GM12864 (cell line): ENCODE measurements around the gene MORC1.
"Not testable (repeated sequence)": the region's sequence is repeated elsewhere in the genome, so short reads cannot be mapped to it uniquely, and the experiment has no call there.

Experiments used
- DNase-seq: peaks from one replicate; pipeline ENCODE4 v3.0.0-alpha.2; 2011; ENCODE audit warnings: low read depth
- H3K4me3 ChIP-seq: 2 replicates; pipeline ENCODE4 v1.5.1; 2011; ENCODE audit warnings: mild to moderate bottlenecking, low read depth, low read length, control low read depth
- CTCF ChIP-seq: IDR thresholded peaks from 2 replicates; pipeline ENCODE4 v1.5.1; 2011; ENCODE audit warnings: low read depth, mild to moderate bottlenecking, moderate library complexity, low read length, control low read depth, inconsistent platforms; ENCODE audit errors: missing control alignments

The MORC1 gene

DNA sequence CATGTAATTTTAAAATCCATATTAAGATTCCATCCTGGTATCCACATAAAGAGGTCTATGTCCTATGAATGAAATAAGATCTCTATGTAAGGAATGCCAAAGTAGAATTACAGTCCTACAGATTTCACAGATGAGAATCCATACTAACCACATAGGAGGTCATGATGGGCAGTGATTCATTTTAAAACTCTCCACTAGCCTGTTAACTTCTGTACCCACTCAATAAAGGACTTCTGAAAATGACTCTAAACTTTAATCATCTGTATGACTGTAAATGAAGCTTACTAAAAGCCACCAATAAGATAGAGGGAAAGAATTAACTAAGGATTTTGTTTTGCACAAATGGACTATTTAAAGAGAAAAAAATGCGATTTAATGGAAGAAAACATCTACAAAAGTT lies 28.7 kb downstream of the MORC1 start:
- DNase-seq, result no peak
- H3K4me3 ChIP-seq, result no peak overlapping the region
- no peak for TF ChIP-seq CTCF

- peak; percentile 77 for TF ChIP-seq CTCF
- peak; percentile 68 for DNase-seq
- no peak overlapping the region for H3K4me3 ChIP-seq
These were observed 36.0 kb downstream of the MORC1 start for GRCh38 chr3:109081746-109082510.

- not testable (repeated sequence) for H3K4me3 ChIP-seq, DNase-seq
These were observed 37.8 kb downstream of the MORC1 start for GRCh38 chr3:109080090-109080489.

- no peak for DNase-seq
- H3K4me3 ChIP-seq, result no peak overlapping the region
- no peak for TF ChIP-seq CTCF
These were observed 44.8 kb downstream of the MORC1 start for GRCh38 chr3:109073116-109073515.

DNA sequence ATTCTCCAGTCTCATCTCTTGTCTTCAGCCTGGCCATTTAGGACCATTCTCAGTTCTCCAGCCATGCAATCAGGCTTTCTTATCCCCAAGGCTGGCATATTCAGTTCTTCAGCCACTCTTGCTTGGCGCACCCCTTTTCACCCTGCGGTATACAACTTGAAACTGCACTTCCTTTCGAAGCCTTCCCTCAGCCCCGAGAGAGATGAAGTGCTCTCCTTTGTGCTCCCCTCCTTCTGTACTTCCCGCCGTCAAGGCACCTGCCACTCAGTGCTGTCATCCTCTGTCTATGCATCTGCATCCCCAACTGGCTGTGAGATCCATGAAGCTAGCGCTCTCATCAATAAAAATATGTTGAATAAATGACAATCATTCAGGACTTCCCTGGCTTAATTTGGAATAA lies 45.7 kb downstream of the MORC1 start:
- TF ChIP-seq CTCF, result no peak
- no peak overlapping the region for H3K4me3 ChIP-seq
- no peak for DNase-seq

DNA sequence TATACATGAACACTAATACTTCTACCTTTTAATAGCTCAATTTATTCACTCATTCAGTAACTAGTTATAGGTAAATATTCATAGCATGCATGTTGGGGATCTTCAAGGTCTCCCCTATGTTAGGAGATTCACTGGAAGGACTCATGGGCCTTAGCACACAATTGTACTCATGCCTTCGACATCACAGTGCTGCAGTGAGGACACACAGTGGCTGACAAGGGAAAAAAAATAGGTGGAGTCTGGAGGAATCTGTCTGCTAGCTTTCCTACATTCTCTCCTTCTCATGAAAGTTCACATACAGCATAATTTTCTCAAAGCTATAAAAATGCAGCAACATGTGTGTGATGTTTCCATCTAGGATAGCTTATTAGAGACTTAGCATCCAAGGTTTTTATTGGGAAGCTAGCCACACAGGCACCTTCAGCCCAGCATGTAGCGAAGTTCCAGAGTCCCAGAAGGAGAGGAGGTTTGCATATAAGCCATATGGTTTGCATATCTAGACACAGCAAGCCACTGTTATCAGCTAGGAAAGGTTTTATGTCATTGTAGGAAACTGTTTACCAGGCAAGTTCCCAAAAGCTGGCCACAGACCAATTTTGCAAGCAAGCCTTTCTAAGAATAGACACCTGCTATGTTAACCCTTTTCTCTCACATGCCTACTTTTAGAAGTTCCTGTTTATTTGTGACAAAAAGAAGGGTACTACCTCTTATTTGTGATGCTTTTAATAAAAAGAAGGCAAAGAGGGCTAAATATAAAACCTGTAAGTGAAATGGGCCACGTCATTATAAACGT lies 46.4 kb downstream of the MORC1 start:
- no peak for DNase-seq
- no peak overlapping the region for H3K4me3 ChIP-seq
- no peak for TF ChIP-seq CTCF

DNA sequence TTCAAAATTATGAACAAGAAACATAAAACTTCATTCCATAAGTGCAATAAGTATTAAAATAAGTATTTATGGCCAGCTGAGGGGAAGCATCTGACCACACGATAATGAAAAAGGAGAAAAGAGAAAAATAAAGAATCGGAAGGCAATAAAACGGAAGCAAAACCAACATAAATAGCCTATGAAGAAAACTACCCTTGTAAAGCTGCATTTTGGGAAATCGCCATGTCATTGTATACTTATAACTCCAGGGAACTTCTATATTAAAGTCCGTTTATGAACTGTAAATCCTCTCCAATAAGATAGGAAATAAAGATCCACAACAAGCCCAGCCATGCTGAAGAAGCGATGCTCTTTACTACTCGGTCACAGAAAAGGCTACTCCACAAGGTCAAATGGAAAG lies 47.7 kb downstream of the MORC1 start:
- TF ChIP-seq CTCF, result no peak
- DNase-seq, result no peak
- H3K4me3 ChIP-seq, result no peak overlapping the region
